Amniotic epithelial cell (primary cell): ENCODE results near the gene NKD2.

Experiments
- DNase-seq: peaks from one replicate; pipeline ENCODE4 v3.0.0-alpha.2; 2010; ENCODE audit warnings: low read depth

NKD2 gene

DNA sequence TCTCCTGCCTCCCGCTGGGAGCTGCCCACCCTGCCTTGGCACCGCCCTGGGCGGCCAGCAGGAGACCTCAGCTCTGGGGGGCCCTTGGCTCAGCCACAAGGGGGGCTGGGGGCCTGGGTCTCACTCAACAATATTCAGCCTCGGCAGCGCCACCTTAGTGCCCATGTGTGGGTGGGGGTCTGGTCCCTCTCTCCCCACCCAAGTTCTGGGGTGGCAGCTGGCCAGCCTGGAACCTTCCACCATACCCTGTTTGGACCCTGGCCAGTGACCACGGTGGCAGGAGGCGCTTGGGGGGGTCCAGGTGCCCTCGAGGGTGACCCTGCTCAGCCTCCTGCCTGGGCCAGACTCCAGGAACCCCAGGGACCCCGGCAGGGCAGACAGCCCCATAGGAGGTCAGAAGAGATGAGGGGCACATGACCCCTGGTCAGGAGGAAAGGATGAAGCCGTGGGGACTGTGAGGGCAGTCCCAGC is 22.2 kb downstream of the NKD2 start:
- no peak for DNase-seq

DNA sequence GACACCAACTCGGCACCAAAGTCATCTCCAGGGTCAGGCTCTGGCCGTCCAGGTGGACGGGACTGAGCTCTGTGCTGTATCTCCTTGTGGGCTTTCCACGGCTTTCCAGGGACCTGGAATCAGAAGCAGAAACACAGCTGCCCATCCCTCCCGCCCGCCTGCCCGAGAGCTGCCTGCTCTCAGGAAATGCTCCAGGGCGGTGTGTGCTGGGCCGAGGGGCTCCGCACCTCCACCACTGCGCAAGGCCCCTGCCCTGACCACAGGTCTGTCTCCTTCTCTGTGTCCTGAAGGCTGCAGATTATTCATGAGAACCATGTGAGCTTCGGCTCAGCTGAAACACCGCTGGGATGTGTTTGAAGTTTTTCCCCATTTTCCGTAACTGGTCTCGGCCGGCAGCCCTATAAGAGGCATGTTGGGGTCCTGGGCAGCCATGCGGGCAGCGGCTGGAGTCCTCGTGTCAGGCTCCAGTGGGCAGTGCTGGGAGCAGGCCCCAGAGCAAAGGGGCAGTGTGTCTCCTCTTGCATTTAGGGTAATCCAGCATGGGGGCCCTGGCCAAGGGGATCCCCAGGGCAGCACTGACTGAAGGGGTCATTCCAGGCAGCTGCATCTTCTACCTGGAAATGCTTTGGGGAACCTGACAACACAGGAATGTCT is 22.8 kb downstream of the NKD2 start:
- DNase-seq, result no peak

DNA sequence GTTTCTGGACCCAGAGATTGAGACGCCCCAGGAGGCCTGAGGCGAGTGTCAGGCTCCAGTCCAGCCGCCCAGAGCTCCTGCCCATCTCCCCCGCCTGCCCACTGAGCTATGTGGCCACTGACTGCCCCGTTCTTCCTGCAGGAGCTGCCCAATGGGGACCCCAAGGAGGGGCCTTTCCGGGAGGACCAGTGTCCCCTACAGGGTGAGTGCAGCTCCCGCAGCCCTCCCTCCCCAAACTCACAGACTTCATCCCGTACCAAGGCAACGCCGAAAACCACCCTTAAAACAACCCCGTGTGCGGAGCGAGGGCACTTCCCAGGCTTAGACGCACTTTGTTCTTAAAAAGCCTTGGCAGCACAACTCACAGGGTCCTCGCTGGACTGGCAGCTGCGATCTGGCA is 23.4 kb downstream of the NKD2 start:
- no peak for DNase-seq

DNA sequence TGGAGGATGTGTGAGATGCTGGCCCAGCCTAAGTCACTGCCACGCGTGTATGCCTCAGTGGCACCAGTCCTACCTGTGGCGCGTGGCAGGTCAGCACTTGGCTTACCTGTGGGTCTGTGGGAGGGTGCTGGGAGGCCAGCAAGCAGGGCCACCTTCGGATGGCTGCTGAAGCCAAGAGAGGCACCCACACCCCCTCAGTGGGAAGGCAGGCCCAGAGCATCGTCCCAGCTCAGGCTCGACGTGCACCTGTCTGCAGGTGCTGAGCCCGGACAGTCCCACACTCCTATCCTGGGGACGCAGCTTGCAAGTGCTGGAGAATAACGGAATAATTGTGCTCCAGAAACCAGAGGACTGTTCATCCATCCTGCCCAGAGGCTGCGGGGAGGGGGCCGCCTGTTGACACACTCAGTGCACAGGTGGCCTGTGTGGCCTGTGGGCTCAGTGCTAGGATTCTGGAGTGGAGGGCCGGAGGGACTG is 24.0 kb downstream of the NKD2 start:
- no peak for DNase-seq

DNA sequence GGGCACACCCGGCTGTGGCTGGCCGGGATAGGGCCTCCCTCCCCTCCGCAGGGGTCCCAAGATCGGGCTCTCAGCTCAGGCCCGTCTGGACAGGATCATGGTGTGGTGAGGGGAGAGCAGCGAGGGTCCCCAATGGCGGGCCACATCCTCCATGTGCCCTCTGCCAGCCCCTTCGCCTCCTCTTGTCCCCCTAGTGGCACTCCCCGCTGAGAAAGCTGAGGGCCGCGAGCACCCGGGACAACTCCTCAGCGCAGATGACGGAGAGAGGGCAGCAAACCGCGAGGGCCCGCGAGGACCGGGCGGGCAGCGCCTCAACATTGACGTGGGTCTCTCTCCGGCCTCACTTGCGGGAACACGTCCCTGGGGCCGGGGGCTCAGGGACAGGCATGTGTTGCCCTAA is 24.6 kb downstream of the NKD2 start:
- no peak for DNase-seq

DNA sequence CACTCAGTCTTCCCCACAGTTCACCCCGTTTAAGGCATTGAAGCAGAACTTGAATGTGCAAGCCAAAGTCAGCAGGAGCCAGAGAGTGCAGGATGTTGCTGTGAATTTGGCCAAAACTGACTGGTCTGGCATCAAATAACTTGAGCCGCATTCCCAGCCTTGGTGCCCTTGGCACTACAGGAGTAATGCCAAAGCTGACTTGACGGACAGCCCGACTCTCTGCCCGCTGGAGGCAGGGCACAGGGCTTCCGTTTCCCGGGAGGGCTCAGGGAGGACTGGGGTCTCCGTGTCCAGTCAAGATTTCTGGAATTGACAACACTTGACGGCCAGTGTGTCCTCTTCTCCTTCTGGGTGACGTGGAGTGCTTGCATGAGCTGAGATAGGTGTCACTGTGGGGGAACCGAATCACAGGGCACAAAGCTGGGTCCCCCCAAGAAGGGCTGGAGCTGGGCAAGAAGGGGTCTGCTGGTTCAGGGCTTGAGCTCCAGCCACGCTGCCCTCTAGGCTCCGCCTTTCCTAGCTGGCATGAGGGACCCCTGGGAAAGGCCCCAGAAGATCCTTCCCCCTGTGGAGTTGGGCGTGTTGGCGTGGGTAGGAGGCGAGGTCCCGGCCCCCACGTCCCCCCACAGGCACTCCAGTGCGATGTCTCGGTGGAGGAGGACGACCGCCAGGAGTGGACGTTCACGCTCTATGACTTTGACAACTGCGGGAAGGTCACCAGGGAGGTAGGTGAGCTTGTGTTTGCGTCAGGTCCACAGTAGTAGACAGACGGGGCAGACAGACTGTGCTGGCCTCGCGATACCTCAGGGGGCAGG is 25.2 kb downstream of the NKD2 start:
- DNase-seq, result no peak

DNA sequence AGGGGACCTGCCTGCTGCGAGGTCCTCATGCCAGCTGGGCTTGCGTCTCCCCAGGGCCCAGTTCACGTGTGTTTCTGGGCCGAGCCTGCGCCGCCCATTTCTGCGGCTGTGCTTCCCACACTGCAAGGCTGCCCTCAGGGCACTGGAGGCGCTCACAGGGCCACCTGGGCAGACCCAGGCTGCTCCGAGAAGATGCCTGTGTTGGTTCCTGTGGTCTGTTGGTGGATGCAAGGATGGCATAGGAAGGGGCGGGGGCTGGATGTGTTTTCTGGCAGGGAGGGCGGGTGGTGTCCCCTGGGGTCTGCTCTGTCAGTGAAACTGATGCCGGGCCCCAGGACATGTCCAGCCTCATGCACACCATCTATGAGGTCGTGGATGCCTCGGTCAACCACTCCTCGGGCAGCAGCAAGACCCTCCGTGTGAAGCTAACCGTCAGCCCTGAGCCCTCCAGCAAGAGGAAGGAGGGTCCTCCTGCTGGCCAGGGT is 25.9 kb downstream of the NKD2 start:
- DNase-seq, result no peak

DNA sequence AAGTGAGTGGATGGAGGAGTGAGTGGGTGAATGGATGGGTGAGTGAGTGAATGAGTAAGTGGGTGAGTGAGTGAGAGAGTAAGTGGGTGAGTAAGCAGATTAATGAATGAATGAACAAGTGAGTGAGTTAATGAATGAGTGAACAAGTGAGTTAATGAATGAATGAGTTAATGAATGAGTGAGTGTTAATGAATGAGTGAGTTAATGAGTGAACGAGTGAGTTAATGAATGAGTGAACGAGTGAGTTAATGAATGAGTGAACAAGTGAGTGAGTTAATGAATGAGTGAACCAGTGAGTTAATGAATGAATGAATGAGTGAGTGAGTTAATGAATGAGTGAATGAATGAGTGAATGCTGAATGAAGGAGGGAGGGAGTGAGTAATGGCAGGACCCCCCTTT is 26.4 kb downstream of the NKD2 start:
- DNase-seq, result no peak

DNA sequence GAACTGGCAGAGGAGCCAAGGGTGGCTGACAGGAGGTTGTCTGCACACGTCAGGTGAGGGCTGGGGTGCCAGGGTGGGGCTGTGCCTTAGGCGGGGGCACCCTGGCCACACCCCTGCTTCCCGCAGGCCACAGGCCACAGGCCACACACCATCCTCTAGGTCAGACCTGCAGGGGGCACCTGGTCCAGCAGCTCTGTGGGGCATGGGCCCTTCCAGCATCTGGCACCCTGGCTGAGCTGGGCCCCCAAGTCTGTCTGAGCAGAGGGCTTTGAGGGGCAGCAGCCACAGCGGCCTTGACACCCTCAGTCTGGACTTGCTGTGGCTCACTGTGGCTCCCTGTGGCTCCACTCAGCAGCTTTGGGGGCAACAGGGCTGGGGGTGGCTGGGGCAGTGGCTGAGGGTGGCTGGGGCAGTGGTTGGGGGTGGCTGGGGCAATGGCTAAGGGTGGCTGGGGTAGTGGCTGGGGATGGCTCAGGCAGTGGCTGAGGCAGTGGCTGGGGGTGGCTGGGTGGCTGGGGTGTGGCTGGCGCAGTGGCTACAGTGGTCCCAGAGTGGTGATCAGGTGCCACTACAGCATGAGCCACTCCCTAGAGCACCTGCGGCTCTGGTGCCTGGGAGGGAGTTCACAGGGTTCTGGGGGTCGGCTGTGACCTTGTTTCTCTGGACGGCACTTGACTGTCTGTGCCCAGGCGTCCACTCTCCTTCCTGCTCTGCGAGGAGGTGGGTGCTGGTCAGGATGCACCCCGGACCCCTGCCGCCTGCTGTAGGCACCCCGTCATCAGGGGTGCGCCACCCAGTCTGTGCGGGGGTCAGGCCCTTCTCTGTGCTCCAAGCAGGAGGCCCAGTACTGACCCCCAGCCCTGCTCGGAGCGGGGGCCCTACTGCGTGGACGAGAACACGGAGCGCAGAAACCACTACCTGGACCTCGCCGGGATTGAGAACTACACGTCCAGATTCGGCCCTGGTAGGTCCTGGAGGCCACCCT is 27.1 kb downstream of the NKD2 start:
- DNase-seq, result no peak

DNA sequence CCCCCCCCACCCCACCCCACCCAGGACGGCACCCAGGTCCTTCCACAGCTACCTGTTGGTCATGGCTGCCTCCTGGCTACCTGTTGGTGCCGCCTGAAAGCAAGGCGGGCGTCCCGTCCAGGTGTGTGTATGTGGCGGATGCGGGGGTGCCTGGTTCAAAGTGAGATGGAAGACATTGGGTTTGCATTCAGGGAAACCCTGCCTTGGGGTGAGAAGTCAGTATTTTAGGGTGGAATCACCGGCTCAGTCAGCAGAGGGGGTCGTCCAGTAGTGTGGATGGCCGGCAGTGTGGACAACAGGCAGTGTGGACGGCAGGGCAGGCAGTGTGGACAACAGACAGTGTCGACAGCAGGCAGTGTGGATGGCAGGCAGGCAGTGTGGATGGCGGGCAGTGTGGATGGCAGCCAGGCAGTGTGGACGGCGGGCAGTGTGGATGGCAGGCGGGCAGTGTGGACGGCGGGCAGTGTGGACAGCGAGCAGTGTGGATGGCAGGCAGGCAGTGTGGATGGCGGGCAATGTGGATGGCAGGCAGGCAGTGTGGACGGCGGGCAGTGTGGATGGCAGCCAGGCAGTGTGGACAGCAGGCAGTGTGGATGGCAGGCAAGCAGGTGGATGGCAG is 28.0 kb downstream of the NKD2 start:
- no peak for DNase-seq

DNA sequence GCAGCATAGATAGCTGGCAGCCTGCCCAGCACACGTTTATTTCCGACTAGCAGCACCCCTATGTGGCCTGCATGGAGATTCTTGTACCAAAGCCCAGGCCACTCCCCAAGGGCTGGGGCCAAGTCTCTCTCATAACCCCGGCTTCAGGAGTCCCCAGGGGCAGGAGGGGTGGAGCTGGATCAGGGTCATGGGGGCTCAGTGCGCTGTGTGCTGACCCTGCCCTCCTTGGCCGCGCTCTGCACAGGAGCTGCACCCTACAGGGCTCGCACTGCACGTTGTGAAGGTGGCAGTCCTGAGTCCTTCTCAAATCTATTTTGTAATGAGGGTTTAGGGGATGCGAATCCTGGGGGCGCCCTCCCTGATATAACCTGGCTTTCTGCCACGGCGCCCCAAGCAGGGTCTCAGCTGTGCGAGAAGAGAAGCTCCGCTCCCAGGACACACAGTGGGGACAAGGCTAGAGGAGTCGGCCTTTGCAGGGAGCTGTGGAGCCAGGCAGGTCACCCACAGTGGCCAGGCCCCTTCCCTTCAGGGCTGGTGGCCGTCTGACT is 28.6 kb downstream of the NKD2 start:
- DNase-seq, result no peak

DNA sequence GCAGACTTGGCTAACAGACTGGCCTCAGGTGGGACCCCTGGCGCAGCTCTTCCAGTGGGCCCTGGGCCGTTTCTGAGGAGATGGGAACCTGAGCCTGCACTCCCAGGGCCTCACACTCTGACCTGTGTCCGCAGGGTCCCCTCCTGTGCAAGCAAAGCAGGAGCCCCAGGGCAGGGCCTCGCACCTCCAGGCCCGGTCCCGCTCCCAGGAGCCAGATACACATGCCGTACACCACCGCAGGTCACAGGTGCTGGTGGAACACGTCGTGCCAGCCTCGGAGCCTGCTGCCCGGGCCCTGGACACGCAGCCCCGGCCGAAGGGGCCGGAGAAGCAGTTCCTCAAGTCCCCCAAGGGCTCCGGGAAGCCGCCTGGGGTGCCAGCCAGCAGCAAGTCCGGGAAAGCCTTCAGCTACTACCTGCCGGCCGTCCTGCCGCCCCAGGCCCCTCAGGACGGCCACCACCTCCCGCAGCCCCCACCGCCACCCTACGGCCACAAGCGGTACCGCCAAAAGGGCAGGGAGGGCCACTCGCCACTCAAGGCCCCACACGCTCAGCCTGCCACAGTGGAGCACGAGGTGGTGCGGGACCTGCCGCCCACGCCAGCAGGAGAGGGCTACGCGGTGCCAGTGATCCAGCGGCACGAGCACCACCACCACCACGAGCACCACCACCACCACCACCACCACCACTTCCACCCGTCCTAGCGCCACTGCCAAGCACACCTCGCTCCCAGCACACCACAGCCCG is 29.2 kb downstream of the NKD2 start:
- DNase-seq, result no peak

DNA sequence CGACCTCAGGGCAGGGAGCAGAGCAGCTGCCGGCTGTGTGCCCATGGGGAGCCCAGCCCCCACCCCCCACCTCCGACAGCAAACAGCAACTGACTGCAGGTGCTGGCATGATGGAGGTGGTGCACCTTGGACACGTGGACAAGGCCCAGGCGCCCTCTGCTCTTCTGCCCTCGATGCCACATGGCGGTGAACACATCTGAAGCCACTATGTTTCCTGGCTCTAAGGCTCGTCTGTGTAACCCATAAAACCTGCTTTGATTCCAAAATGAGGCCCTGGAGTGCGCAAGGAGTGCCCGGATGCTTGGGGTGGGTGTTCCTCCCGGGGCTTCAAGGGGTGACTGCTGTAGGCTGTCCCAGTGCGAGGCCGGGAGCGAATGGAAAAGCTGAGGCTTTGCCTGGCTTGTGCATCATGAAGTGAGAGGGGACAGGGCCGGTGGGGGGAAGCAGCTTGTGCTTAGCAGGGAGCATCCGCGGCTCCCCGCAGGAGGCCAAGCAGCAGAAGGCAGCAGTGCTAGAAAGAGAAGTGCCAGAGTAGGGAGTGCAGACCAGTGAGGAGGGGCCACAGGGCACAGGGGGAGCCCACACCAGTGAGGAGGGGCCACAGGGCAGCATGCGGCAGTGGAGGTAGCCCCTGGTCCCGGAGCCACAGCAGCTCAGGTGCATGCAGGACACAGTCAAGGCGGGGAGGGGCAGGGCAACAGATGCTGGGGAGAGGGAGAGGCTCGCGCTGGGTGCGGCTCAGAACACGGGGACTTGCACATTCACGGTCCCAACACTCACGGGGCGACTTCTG is 30.0 kb downstream of the NKD2 start:
- DNase-seq, result no peak

DNA sequence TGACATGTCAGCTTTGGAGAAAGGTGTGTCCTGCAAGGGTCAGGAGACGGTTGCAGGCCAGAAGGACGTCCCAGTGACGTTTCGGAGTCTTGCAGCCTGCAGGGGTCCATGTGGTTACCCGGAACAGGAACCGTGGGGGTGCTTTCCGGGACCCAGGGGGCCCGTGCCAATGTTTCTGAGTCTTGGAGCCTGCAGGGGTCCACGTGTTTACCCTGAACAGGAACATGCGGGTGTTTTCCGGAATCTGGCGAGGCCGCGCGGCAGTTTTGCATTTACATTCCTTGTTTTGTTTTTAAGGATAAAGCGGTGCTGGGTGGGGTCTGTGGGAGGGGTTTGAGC is 30.6 kb downstream of the NKD2 start:
- no peak for DNase-seq

DNA sequence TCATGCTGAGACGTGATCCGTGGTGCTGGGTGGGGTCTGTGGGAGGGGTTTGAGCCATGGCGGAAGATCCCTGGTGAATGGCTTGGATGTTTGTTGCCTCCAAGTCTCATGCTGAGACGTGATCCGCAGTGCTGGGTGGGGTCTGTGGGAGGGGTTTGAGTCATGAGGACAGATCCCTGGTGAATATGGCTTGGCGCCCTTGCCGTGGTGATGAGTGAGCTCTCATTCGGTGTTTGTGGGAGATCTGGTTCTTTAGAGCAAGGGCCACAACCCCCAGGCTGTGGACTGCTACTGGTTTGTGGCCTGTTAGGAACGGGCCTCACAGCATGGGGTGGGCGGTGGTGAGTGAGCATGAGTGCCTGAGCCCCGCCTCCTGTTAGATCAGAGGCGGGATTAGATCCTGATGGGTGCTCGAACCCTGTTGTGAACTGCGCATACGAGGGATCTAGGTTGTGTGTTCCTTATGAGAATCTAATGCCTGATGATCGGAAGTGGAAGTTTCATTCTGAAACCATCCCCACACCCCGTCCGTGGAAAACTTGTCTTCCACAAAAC is 31.2 kb downstream of the NKD2 start:
- no peak for DNase-seq

DNA sequence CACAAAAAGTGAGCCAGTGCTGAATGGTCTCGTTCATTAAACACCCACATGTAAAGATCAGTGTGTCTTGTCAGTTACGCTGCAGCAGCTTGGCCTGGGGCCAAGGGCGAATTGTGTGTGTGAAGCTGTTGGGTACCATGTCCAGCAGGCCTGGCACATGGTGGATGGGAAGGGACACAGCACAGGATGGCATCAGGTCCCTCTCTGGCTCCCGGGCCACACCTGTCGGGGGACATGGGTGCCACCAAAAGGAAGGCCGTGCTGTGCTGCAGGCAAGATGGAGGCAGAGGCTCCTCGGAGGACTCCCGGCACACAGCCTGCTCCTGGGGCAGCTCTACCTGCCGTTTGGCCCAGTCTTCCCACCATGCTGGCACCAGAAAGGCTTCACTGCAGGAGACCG is 32.0 kb downstream of the NKD2 start:
- DNase-seq, result no peak

DNA sequence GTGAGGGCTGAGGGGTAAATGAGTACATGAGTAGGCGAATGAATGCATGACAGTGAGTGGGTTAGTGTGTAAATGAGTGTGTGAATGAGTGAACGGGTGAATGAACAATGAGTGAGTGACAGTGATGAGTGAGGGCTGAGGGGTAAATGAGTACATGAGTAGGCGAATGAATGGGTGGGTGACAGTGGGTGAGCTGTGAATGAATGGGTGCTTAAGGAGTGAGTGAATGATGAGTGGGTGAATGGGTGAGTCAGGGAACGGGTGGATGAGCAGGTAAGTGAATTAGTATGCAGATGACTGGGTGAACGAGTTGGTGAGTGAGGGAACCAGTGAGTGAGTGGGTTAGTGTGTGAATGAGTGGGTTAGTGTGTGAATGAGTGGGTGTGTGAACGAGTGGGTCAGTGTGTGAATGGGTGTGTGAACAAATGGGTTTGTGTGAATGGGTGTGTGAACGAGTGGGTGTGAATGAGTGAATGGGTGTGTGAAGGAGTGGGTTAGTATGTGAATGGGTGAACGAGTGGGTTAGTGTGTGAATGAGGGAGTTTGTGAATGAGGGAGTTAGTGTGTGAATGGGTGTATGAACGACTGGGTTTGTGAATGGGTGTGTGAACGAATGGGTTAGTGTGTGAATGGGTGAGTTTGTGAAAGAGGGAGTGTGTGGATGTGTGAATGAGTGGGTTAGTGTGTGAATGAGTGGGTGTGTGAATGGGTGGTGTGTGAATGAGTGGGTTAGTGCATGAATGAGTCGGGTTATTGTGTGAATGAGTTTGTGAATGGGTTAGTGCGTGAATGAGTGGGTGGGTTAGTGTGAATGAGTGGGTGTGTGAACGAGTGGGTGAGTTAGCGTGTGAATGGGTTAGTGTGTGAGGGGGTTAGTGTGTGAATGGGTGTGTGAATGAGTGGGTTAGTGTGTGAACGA is 32.9 kb downstream of the NKD2 start:
- no peak for DNase-seq

DNA sequence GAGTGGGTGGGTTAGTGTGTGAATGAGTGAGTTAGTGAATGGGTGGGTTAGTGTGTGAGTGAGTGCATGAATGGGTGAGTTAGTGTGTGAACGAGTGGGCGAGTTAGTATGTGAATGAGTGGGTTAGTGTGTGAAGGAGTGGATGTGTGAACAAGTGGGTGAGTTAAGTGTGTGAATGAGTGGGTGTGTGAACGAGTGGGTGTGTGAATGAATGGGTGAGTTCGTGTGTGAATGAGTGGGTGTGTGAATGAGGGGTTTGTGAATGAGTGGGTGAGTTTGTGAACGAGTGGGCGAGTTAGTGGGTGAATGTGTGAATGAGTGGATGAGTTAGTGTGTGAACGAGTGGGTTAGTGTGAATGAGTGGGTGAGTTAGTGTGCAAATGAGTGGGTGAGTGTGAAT is 34.0 kb downstream of the NKD2 start:
- no peak for DNase-seq

DNA sequence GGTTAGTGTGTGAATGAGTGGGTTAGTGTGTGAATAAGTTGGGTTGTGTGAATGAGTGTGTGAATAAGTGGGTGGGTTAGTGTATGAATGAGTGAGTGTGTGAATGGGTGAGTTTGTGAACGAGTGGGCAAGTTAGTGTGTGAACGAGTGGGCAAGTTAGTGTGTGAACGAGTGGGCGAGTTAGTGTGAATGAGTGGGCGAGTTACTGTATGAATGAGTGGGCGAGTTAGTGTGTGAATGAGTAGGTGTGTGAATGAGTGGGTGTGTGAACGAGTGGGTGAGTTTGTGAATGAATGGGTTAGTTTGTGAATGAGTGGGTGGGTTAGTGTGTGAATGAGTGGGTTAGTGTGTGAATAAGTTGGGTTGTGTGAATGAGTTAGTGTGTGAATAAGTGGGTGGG is 34.7 kb downstream of the NKD2 start:
- DNase-seq, result no peak
